Naive thymus-derived CD4-positive, alpha-beta T cell (primary cell): ENCODE measurements around the gene CEP78. TPM values are rescaled to one million over a fixed set of nuclear protein-coding genes. Genes with fewer than 3 reads are reported as not detected.
A peak's percentile ranks its signal among the peaks of the same experiment; 100 is the strongest.

Source experiments
- ATAC-seq: fragments of 150-1000 bp; cut with Tn5 transposase; 2 replicates; pipeline ENCODE4 v1.10.0; 2021; ENCODE audit warnings: mild to moderate bottlenecking, moderate library complexity
- CTCF ChIA-PET: fragments of 350-600 bp; sonication (Branson Sonifier 250); formaldehyde crosslinking; loops from one replicate; lab custom pipeline; 2021; ENCODE audit warnings: antibody characterized with exemption; lab: Charles Lee
- POLR2A ChIA-PET: fragments of 350-600 bp; sonication (Branson Sonifier 250); formaldehyde crosslinking; loops from one replicate; lab custom pipeline; 2021; ENCODE audit warnings: antibody characterized with exemption, inconsistent platforms; lab: Charles Lee
- DNase-seq, 9 donors: peaks; one replicate each; pipeline versions ENCODE4 v3.0.0 to v3.0.0-alpha.2; 2020 to 2022; ENCODE audit warnings: mixed read lengths in 1 of 9
- H3K27ac ChIP-seq: one replicate; pipeline ENCODE4 v1.7.0; 2013; ENCODE audit warnings: mild to moderate bottlenecking, low read depth, low read length, moderate library complexity
- H3K27me3 ChIP-seq, 2 donors: one replicate each; pipeline ENCODE4 v1.7.0; 2013; ENCODE audit warnings: low read length in 2 of 2, mild to moderate bottlenecking in 2 of 2, moderate library complexity in 2 of 2; ENCODE audit not compliant: control insufficient read depth in 2 of 2, insufficient read depth in 2 of 2
- H3K36me3 ChIP-seq, 3 experiments: 1 replicate in 2 of 3; 2 replicates in 1 of 3; pipeline ENCODE4 v1.7.0; 2013; ENCODE audit warnings: low read length in 3 of 3, mild to moderate bottlenecking in 3 of 3, moderate library complexity in 1 of 3; ENCODE audit not compliant: insufficient read depth in 3 of 3, control insufficient read depth in 2 of 3
- H3K4me1 ChIP-seq, 2 donors: one replicate each; pipeline ENCODE4 v1.7.0; 2013; ENCODE audit warnings: low read length in 2 of 2, mild to moderate bottlenecking in 2 of 2, moderate library complexity in 1 of 2; ENCODE audit not compliant: control insufficient read depth in 2 of 2, insufficient read depth in 2 of 2
- H3K4me3 ChIP-seq: 2 replicates; pipeline ENCODE4 v1.7.0; 2013; ENCODE audit warnings: mild to moderate bottlenecking, low read length
- H3K9me3 ChIP-seq, 3 experiments: 1 replicate in 2 of 3; 2 replicates in 1 of 3; pipeline ENCODE4 v1.7.0; 2013; ENCODE audit warnings: low read length in 3 of 3; ENCODE audit not compliant: control insufficient read depth in 2 of 3
- H3K27ac Mint-ChIP-seq, 9 donors: one replicate each; pipeline ENCODE4 v1.8.0; 2020 to 2022; ENCODE audit warnings: mixed read lengths in 9 of 9, mild to moderate bottlenecking in 8 of 9, moderate library complexity in 5 of 9, inconsistent platforms in 2 of 9
- H3K27me3 Mint-ChIP-seq, 5 donors: one replicate each; pipeline ENCODE4 v1.8.0; 2021 to 2022; ENCODE audit warnings: mixed read lengths in 5 of 5, mild to moderate bottlenecking in 1 of 5
- H3K36me3 Mint-ChIP-seq, 5 donors: one replicate each; pipeline ENCODE4 v1.8.0; 2020 to 2022; ENCODE audit warnings: mixed read lengths in 5 of 5, mild to moderate bottlenecking in 3 of 5, inconsistent platforms in 1 of 5
- H3K4me1 Mint-ChIP-seq, 7 donors: one replicate each; pipeline ENCODE4 v1.8.0; 2020 to 2022; ENCODE audit warnings: mixed read lengths in 7 of 7, mild to moderate bottlenecking in 3 of 7, inconsistent platforms in 1 of 7
- H3K4me3 Mint-ChIP-seq, 10 donors: one replicate each; pipeline ENCODE4 v1.8.0; 2020 to 2022; ENCODE audit warnings: mild to moderate bottlenecking in 10 of 10, mixed read lengths in 10 of 10, moderate library complexity in 6 of 10, inconsistent platforms in 2 of 10
- H3K9me3 Mint-ChIP-seq, 11 donors: one replicate each; pipeline ENCODE4 v1.8.0; 2020 to 2022; ENCODE audit warnings: mixed read lengths in 11 of 11, mild to moderate bottlenecking in 4 of 11, inconsistent platforms in 1 of 11, moderate library complexity in 1 of 11
- intact Hi-C, 2 donors: fragments of 100-400 bp; cut with micrococcal nuclease; formaldehyde crosslinking; loops; one replicate each; pipeline ENCODE4 v1.15.1; 2023
- polyA plus RNA-seq, 2 donors: library from polyadenylated mRNA; unstranded; fragments of 300-500 nt; fragmentation: Illumina TruSeq; gene quantifications; one replicate each; pipeline ENCODE4 v1.2.3, GENCODE V29; 2021
- total RNA-seq, 6 experiments: library from RNA in 5 of 6; stranded (reverse) in 5 of 6; gene quantifications; 1 replicate in 5 of 6; 2 replicates in 1 of 6; pipeline ENCODE4 v1.2.3 and lab custom pipeline; 2021 to 2026

CEP78 gene
- total and polyA plus RNA-seq, 7 experiments from 2014 or later = 10.9 to 34.8 (median 23.1) TPM

DNA sequence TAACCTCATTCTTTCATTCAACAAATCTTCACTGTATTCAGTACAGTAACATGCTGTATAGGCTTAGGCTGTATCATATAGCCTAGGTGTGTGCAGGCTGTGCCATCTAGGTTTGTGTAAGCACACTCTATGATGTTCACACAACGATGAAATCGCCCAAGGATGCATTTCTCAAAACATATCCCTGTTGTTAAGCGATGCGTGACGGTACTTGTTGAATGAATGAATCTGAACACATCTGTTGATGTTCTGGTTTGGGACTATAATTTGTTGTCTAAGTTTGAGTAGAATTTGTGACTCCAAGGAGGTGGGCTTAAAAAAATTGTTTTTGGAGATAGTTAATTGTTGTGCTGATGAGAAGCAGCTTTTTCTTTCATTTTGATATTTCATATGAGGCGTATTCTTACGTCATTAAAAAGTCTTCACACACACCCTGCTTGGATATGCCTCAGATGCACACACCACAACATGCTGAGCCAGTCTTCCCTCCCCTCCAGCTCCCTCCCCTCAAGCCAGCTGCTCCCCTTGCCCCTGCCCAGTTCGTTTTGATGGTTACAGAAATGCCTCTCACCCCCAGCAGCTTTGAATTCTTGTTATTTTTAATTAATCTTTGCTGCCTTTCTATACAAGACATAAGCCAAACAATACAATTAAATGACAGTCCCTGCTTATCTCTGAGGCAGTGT, 55.5 kb downstream of the CEP78 start:
- Mint-ChIP-seq H3K27ac (no peak overlapping the region), H3K36me3 (no peaks in the 10 kb centered on the region), H3K27me3 (peaks cover 0 to under 1% (median 0%) of the 10 kb centered on the region in 5 donors), H3K4me1 (peaks cover 9 to 26% (median 22%) of the 10 kb centered on the region in 7 donors), H3K9me3 (peaks cover 0 to 2% (median 0%) of the 10 kb centered on the region in 11 donors), H3K4me3 (no peak overlapping the region)
- Histone ChIP-seq H3K27me3 (no peaks in the 10 kb centered on the region), H3K9me3 (no peaks in the 10 kb centered on the region), H3K4me3 (no peak overlapping the region), H3K4me1 (peaks cover 0 to 2% of the 10 kb centered on the region in 2 donors), H3K27ac (no peak overlapping the region), H3K36me3 (no peaks in the 10 kb centered on the region)
- ATAC-seq (no peak), DNase-seq (no peak)
- ChIA-PET POLR2A (no interaction called here), CTCF (no interaction called here)
- intact Hi-C loops = loop anchor here in 1 of 2 donors (10.0 kb wide), 1 partner anchor 157 kb away; no protein-coding TSS in a partner anchor

DNA sequence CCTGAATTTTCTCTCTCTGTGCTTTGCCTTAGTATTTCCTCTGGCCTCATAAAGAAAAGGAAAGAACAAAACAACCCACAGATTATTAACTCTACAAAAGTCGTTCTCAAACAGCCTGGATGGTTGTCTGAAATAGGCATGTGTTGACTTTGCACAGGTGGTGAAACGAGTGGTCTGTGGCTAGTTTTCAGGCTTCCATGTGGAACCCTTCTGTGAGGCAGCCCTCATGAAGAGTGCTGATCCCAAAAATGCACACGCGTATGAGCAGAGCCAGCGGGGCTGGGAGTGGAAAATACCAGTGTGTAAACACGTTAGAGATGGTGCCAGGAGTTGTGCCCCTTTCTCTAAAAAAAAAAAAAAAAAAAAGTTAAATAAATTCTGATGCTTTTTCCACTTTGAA, 56.2 kb downstream of the CEP78 start:
- H3K36me3 Mint-ChIP-seq = no peaks in the 10 kb centered on the region
- ChIA-PET POLR2A (no interaction called here), CTCF (no interaction called here)
- no peak for ATAC-seq
- Histone ChIP-seq H3K27me3 (no peaks in the 10 kb centered on the region), H3K27ac (no peak overlapping the region), H3K4me3 (no peak overlapping the region), H3K4me1 (peaks cover 0 to 3% of the 10 kb centered on the region in 2 donors), H3K9me3 (no peaks in the 10 kb centered on the region), H3K36me3 (no peaks in the 10 kb centered on the region)
- intact Hi-C loops = loop anchor here in 1 of 2 donors (10.0 kb wide), 1 partner anchor 157 kb away; no protein-coding TSS in a partner anchor
- peak overlapping the region in 1 of 9 donors; percentile 29 for H3K27ac Mint-ChIP-seq
- H3K4me1 Mint-ChIP-seq = peaks cover 11 to 30% (median 25%) of the 10 kb centered on the region in 7 donors
- H3K27me3 Mint-ChIP-seq = no peaks in the 10 kb centered on the region
- peaks cover 0 to 2% (median 0%) of the 10 kb centered on the region in 11 donors for H3K9me3 Mint-ChIP-seq
- H3K4me3 Mint-ChIP-seq = no peak overlapping the region
- no peak for DNase-seq

DNA sequence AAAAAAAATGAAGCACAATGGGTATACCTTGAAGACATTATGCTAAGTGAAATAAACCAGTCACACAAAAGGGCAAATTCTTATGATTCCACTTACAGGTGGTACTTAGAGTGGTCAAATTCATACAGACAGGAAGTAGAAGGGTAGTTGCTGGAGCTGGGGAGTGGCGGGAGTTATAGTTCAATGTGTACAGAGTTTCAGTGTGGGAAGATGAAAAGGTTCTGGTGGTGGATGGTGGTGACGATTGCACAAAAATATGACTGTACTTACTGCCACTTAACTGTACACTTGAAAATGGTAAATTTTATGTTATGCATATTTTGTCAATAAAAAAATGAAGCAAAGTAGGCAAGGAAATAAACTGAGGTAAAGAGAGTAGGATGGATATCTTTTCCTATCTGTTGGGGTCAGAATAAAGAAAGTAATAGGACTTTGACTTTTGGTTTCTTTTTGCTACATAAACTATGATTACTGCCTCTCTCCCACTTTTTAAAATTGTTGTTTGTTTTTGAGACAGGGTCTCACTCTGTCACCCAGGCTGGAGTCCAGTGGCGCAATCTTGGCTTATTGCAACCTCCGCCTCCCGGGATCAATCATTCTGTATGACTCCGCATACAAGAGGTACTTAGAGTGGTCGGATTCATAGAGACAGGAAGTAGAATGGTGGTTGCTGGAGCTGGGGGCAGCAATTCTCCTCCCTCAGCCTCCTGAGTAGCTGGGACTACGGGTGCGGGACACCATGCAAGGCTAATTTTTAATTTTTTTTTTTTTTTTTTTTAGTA, 57.0 kb downstream of the CEP78 start:
- intact Hi-C loops = loop anchor here in 1 of 2 donors (10.0 kb wide), 1 partner anchor 158 kb away; no protein-coding TSS in a partner anchor
- Histone ChIP-seq H3K4me3 (no peak overlapping the region), H3K27ac (no peak overlapping the region), H3K27me3 (no peaks in the 10 kb centered on the region), H3K9me3 (no peaks in the 10 kb centered on the region), H3K36me3 (no peaks in the 10 kb centered on the region), H3K4me1 (peaks cover 0 to 3% of the 10 kb centered on the region in 2 donors)
- Mint-ChIP-seq H3K27me3 (peaks cover 0 to 5% (median 0%) of the 10 kb centered on the region in 5 donors), H3K4me1 (peaks cover 16 to 34% (median 27%) of the 10 kb centered on the region in 7 donors), H3K27ac (peak overlapping the region in 7 of 9 donors; percentile 2 to 74 (median 53)), H3K36me3 (no peaks in the 10 kb centered on the region), H3K4me3 (peak overlapping the region; percentile 6 to 82 (median 72)), H3K9me3 (peaks cover 0 to 2% (median 0%) of the 10 kb centered on the region in 11 donors)
- DNase-seq (peak in 1 of 9 donors; percentile 12), ATAC-seq (no peak)
- ChIA-PET CTCF (no interaction called here), POLR2A (no interaction called here)

DNA sequence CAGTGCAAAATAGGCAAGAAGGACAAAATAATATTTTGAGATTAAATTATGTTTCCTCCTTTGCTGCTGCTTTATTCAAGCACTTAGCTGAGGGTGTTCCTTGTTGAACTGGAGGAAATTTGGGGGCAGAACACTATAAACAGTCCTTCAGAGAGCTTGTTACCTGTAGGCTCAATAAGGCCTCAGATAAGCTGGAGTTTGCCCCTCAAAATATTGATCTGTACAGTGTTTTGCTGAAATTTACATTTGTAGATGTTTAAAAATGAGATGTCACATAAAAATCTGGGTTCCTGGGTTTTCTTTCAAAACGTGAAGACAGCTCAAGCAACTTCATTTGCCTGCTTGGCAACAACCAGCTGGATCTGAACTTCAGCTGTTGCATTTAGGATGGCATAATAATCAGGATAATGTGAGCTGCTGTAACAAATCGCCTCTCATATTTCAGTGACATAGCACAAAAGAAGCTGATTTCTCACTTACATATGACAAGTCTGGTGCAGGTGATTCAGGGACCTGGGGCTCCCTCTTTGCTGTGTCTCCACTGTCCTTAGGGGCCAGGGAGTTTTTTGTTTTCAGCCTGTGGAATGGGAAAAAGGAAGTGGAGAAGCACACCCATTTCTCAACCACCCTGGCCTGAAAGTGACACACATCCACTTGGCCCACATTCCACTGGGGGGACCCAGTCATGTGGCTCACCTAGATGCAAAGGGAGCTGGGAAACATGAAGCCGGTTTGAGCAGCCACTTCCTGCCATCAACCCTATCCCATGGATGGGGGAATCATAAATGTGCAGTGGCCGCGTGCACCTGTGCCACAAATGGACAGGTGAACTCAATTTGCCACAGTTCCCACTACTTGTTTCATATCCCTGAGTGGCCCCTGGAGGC, 58.7 kb downstream of the CEP78 start:
- H3K36me3 Mint-ChIP-seq = peaks cover 0 to 2% (median 0%) of the 10 kb centered on the region in 5 donors
- no peak overlapping the region for H3K4me3 ChIP-seq
- ATAC-seq = no peak
- no peak for DNase-seq
- no peaks in the 10 kb centered on the region for H3K27me3 ChIP-seq
- no peaks in the 10 kb centered on the region for H3K36me3 ChIP-seq
- H3K4me1 Mint-ChIP-seq = peaks cover 21 to 47% (median 39%) of the 10 kb centered on the region in 7 donors
- ChIA-PET CTCF (no interaction called here), POLR2A (no interaction called here)
- intact Hi-C loops = loop anchor here (5.0 to 10.0 kb wide), 2 partner anchors 160 to 1117 kb away; partner anchors contain the start of gene VPS13A (in 1 of the 2)
- H3K9me3 ChIP-seq = no peaks in the 10 kb centered on the region
- peak overlapping the region in 3 of 9 donors; percentile 28 to 41 (median 29) for H3K27ac Mint-ChIP-seq
- peak overlapping the region in 5 of 10 donors; percentile 25 to 94 (median 51) for H3K4me3 Mint-ChIP-seq
- H3K4me1 ChIP-seq = peaks cover 4 to 8% of the 10 kb centered on the region in 2 donors
- H3K9me3 Mint-ChIP-seq = peaks cover 0 to 2% (median 0%) of the 10 kb centered on the region in 11 donors
- H3K27me3 Mint-ChIP-seq = peaks cover 0 to 5% (median 0%) of the 10 kb centered on the region in 5 donors
- H3K27ac ChIP-seq = no peak overlapping the region

DNA sequence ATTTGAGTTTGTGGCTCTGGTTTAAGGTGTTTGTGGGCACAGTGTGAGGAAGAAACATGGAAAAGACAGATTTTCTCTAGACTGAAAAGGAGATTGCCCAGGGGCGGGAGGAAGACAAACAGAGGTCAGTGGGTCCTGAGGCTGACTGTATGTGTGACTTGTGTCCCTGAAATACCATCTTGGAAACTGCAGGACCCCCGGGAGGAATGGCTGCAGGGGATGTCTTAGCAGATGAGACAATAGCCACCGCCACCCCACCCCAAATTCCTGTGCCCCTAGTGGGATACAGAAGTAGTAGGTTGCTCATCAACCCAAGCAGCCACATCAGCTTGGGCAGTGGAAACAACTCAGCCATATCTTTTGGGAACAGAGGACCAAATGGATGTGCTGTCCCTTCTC, 59.3 kb downstream of the CEP78 start:
- Mint-ChIP-seq H3K4me3 (peak overlapping the region in 7 of 10 donors; percentile 25 to 94 (median 91)), H3K27me3 (peaks cover 0 to 5% (median 0%) of the 10 kb centered on the region in 5 donors), H3K27ac (peak overlapping the region in 1 of 9 donors; percentile 28), H3K4me1 (peaks cover 21 to 50% (median 43%) of the 10 kb centered on the region in 7 donors), H3K36me3 (peaks cover 0 to 5% (median 2%) of the 10 kb centered on the region in 5 donors), H3K9me3 (peaks cover 0 to 2% (median 0%) of the 10 kb centered on the region in 11 donors)
- H3K27ac ChIP-seq = no peak overlapping the region
- no peaks in the 10 kb centered on the region for H3K9me3 ChIP-seq
- CTCF ChIA-PET = no interaction called here
- peaks cover 4 to 8% of the 10 kb centered on the region in 2 donors for H3K4me1 ChIP-seq
- DNase-seq (no peak), ATAC-seq (no peak)
- intact Hi-C loops = loop anchor here (5.0 to 10.0 kb wide), 2 partner anchors 160 to 1118 kb away; partner anchors contain the start of gene VPS13A (in 1 of the 2)
- no peaks in the 10 kb centered on the region for H3K27me3 ChIP-seq
- POLR2A ChIA-PET = interaction anchor here (0.7 kb wide), 1 partner anchor 94 kb away, joined by 3 read pairs; no protein-coding TSS in a partner anchor
- no peak overlapping the region for H3K4me3 ChIP-seq
- no peaks in the 10 kb centered on the region for H3K36me3 ChIP-seq
